GM19395 (cell line): Measurements from ENCODE around the gene INKA2.

ENCODE experiments used
- ATAC-seq: cut with Tn5 transposase; IDR thresholded peaks from one replicate; pipeline ENCODE4 v1.9.1; 2021; ENCODE audit warnings: mild to moderate bottlenecking, moderate library complexity; ENCODE audit not compliant: unreplicated experiment

The INKA2 gene

DNA sequence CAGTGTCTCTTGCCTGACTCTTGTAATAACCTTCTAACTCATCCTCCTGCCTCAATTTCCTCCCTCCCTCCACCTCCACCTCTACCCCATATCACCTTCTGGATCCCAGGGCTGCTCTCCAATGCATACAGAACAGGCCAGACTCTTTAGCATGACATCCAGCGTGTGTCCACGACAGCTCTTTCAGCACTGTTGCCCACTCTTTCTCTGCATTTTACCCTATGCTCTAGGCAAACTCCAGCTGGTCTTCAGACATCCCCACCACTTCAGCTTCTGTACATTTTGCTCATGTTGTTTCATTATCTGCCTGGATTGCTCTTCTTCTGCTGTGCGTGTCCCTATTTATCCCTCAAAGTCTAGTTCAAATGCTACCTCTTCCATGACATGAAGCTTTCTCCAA is 4.8 kb downstream of the INKA2 start:
- ATAC-seq: no peak

DNA sequence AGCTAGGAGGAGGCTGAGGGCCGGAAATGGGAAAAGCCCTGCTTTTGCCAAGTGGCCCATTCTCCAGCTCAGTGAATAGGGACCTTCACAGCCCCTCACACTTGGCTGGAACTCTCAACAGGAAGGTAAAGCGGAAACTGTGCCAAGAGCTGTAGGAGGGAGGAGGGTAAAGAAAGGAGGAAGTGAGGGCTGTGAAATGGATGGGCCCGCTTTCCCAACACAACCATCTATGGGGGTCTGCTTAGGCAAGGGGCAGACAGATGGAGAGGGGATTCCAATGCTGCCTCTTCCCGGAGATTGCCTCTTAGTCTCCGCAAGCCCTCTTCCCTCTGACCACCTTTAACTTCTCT is 5.2 kb downstream of the INKA2 start:
- ATAC-seq: no peak

DNA sequence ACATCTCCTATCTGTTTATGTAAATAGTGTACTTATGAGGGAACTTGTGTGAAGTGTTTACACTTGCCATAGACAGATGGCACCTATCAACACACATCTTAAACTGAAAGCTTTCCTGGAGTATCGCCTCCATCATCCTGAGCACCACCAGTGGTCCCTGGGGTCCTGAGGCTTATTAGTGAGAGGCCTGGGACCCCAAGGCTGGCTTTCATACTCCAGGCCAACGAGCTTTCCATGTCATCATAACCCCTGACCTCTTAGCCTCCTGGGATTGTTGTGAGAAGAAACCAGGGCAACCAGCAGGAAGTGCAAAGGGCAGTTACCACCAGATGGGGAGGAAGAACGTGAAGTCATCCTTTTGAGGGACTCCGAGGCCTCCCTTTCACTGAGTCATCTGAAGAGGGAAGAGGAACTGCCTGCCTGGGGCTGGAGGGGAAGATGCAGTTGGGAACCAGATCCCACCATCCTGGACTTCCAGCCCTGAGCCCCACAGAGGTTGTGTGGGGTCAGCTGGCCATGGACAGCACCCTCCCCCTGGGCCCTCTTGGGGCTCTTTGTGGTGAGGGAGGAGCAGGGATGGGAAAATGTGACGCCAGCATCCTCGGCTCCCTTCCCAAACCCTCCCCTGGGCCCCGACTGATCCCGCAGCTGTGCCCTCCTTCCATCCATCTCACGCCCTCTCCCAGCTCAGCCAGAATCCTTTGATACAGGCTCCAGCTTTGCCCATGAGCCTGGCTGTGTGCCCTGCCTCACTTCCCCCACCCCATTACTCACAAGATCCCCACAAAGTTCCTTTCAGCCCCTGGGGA is 5.8 kb downstream of the INKA2 start:
- no peak for ATAC-seq

DNA sequence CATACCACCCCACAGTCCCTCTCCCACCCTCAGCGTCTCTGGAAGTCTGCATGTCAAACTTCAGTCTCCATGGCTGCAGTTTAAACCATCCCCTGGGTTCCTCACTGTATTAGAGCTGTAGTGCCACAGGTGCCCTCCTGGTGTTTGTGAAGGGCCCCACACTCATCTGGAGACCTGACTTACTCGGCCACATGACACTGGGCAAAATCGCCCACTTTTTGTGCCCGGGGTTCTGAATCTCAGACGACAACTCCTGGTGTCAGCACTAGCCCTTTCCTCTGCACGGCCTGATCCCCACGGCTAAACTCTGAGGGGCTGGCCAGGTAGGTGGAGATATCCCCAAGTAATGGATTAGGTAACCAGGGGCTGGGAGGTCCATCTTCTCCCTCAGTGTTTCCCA is 6.5 kb downstream of the INKA2 start:
- no peak for ATAC-seq

DNA sequence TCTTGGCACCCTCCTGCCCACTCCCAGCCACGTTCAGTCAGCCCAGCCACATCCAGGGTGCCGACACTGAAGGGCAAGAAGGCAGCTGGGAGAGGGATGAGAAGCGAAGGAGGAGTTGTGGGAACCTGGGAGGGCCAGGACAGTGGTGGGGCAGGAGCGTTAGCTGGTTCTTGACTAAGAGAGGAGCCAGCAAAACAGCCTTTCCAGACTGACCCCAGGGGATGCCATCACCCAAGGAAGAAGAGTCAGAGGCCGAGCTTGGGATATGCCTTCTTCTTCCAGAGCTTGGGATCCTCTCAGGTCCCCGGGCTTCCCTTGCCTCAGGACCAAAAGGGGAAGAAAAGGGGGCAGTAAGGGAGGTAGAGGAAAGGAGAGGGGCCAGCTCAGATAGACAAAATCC is 7.2 kb downstream of the INKA2 start:
- no peak for ATAC-seq

DNA sequence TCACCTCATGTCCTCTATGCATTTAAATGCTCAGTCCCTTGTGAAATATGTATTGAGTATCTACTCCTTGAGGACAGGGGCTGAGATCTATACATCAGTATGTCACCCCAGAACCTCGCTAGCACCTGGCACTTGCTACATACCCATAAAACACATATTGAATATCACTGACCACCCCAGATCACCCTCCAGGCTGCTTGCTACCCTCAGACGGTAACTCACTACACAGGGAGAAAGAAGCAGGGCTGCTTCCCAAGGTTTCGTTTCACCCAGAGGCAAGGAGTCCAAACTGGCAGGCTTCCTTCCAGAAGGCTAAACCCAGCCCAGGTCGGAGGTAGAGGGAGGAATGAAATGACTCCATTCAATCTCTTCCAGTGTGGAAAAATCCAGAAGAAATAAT is 8.5 kb downstream of the INKA2 start:
- no peak for ATAC-seq

DNA sequence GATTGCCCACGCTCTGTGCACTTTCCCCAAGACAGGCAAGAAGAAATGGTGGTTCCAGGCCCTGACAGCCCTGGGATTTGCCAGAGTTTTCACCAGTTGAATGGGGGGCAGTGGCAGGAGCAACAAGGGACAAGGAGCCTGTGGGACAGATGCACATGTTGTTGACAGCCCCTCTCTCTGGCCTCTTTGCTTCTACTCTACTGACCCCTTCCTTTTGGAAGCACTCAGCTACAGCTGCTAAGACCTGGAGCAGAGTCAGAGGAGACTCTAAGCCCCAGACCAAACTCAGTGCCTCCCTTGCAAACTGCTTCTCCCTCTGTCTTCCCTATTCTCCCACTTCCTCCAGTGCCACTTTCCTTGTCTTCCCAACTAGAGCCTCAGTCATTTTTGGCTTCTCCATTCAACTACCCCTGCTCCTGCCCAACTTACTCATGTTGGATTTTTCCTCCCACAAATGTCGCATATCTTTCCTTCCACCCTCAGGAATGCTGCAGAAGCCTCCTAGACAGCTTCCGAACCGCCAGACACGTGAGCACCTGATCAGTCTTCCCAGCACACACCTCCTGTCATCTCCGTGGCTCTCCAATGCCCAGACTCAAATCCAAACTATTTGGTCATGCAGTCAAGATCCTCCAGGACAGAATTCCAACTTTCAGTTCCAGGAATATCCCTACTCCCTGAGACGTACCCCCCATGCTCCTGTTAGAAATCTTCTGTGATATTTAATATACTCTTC is 9.1 kb downstream of the INKA2 start:
- no peak for ATAC-seq

DNA sequence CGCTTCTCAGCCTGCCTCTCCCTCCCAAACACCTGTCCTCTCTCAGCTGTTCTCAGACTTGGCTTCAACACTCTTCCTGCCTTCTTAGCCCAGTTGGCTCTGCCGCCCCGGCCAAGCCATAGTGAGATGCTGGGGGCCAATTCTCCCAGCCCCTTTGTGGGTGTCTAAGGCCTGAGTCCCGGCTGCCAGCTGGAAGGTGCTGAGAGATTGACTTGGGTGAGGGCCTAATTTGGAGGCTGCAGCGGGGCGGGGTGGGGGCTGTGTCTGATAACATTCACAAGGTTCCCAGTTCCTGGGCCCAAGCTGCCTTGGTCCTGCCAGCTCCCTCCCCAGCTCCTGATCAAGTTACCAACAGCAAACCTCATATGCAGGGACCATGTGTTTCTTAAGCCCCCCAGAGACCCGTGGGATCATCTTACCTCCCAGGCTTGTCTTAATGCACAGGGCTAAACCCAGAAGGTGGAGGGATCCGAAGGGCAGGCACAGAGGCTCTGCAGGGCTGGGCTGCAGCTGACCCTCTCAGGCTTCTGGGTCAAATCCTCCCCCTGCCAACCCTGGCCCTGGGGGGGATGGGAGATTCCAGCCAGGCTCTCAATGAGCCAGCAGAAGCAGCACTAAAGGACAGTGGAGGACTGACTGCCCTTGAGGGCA is 9.8 kb downstream of the INKA2 start:
- no peak for ATAC-seq

DNA sequence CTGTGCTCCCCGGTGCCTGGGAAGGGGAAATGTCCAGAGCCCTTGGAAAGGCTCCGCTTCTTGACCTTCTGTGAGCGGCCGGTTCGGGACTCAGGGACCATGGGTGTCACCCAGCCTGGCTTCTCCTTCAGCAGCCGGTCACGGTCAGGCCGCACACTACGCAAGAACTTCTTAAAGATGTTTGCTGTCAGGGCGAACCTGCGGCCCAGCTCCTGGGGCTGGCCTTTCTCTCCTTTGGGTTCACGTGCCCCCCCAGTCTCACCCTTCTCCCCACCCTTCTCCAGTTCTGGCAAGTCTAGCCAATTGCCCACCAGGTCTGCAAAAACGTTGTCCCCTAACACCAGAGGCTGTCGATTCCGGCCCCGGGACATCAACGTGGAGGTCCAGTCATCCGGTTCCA is 12.1 kb downstream of the INKA2 start:
- no peak for ATAC-seq

DNA sequence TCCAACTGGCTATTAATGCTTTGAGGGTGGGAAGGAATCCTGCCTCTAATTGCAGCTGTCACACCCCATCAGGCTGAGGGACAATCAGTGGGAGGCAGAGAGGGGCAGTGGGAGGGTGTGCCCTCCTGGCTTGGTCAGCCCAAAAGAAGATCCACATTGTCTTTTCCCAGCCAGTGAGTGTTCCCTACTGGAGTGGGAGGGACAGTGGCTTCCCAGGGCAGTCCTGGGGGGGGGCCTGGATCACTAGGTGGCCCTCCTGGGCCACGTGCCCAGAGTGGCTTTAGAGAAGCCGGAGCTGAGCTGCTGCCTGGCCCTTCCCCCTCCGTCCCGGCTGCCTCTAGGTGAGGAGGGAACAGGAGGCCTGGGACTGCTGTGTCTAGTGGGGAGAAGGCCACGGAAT is 14.0 kb downstream of the INKA2 start:
- ATAC-seq: no peak

DNA sequence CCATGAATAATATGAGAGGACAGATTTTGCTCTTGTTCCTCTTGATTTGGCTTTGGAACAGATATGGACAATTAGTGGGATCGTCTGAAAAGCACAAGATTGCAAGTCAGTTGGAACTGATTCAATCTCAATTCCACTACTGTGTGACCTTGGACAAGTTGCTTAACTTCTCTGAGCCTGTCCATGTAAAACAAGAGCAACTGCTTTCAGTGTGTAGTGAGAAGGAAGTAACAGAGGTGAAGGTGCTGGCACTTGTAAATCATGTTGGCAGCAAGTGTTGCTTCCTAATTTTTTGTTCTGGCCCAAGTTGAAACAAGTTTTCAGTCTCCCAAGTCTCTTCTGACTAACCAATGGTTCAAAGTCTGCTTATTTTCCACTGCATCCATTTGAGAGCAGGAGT is 15.3 kb downstream of the INKA2 start:
- ATAC-seq: no peak

DNA sequence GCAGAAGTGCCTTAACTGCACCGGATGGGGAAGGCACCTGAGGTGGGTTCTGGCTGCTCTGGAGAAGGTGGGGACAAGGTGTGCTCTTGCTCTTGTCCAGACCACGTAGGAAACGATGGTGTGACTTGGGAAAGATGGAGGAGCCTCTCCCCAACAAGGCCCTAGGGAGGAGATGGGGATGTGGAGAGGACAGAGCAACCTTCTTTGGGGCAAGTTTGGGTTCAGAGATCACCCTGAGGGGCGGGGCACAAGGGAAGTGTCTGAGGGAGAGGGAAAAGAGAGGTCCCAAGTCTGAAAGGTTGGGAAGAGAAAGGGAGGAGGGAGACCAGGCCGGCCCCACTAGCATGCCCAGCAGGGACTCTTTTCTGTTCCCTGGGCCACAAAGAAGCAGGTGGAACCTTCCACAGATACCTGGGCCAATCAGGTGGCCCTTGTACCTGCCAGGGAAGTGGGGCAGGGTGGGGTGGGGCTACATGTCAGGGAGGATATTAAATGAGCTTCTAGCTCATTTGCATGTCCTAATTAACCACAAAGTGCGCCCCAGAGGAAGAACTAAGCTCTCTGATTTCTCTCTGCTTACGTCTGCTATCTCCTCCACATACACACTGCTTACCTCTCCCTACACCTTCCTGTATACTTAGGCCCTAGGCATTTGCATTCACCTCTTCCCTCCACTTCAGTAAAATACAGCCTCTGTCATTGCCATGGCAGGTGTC is 15.9 kb downstream of the INKA2 start:
- ATAC-seq: no peak

DNA sequence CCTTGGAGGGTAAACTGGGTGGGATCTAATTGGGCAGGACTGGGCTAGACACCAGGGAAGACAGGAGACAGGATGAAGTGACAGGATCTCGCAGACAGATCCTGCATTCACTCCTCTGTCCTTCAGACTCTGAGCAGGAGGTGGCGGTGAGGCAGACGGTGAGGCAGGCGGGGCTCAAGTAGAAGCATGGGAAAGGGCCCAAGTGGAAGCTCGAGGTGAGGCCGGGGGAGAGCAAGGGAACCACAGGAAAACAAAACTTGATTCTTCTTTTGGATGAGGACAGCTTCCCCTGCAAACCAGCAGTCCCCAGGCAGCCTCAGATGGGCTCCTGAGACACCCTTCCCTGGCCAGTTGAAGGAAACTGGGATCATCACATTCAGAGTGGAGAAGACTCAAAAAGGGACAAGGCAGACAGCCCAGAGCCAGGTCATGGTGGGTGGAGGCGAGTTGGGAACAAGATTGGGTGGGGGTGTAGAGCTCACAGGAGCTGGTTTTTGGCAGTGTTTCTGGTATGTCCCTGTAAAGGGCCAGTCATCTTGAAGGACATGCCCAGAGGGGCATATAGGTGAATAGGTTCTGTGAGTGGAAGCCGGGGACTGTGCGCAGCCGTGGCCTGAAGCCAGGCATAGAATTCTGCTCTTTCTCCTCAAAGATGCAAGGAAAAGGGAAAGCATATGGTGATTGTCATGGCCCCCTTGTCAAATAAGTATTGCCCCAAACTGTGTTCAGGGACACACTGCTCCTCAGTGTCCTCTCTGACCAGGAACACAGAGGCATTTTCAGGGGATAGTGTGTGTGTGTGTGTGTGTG is 18.0 kb downstream of the INKA2 start:
- no peak for ATAC-seq

DNA sequence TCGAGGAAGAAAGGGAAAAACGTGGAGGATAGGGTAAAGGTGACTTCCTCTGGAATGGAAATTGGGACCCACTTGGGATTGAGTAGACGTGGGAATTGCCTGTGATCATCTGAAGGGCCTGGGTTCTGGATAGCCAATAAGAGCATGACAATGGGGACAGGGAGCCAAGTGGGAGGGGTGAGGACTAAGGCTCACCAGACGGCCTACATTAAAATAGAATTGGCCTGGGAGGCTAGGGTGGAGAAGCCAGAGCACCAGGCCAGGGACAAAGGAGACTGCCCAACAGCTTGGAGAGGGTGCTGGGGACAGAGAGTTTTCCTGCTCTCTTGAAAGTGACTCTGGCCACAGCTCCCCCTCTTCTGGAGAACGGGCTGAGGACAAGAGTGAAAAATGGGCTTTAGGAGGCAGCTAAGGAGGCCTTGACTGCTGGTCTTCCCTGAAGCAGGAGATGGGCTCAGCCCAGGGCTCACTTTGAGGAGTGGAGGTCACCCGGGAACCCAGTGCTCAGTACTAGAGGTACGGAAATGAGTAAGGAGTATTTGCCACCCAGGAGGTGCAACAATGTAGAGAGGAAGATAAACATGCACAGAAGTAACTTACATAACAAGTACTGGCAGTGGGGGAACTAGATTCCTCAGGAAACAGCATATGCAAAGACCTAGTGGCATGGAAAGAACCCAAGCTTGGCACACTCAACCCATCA is 18.8 kb downstream of the INKA2 start:
- no peak for ATAC-seq

DNA sequence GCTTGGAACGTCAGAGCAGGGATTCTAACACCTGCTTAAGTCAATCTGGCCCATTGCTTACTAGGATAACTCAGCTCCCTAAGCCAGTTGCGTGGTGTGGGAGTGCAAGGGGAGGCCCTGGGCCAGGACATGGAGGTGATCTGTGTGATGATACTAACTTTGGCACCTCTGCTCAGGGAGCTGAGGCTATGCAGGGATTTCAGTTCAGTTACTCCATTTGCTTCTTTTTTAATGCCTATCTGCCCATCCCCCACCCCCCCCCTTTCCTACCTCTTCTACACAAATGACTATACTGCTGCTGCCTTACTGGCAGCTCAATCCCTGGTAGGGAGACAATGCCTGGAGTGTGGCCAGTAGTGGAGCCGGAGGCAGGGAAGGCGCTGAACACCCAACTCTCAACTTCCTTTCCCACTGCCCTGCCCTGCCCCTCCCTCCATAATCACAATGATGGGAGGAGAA is 19.5 kb downstream of the INKA2 start:
- ATAC-seq: no peak

DNA sequence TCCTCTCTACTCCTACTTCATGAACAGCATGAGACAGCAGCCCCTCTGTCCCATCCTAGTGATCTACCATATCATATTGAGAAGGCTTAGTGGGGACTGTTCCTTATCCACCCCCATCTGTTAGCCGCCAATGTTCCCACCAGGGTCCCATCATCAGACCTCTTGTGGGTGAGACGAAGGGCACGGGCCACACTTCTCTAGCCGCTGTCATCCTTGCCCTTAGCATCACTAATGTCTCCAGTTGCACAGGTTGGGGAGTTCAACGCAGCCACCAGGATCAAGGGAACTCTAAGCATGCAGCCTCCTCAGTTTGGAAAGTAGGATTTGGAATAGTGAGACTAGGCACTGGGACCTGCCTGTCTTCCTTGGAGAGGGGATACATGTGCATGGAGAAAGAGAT is 20.1 kb downstream of the INKA2 start:
- ATAC-seq: no peak

DNA sequence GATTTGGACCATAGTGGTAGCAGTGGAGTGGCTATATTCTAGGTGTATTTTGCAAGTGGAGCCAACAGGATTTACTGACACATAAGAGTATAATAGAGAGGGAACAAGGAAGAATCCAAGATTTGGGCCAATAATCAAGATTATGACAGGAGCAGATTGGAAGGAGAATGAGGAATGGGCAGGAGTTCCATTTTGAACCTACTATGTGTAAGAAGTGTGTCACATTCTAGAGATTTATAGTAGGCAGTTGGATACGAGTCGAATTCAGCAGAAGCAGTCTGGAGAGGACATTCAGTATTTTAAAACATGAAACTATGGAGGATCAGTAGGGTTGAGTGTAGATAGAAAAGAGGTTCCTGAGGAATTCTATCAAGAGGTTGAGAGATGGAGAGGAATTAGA is 21.7 kb downstream of the INKA2 start:
- no peak for ATAC-seq

DNA sequence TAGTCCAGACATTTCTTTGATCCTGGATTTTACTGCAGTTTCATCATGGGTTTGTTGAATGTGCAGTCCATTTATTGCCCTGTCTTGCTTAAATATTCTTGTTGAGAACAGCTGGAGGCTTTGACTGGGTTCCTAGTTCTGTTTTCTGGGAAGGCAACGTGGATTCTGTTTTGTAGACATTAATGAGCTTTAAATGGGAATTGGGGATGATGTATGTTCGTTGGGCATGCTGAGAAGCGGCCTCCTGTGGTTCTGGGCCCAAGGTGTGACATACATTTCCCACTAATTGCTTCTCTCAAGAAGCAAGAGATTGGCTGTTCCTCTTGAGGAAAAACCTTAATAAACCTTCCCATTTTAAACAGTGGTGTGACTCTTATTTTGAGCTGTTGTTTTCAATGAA is 22.9 kb downstream of the INKA2 start:
- no peak for ATAC-seq

DNA sequence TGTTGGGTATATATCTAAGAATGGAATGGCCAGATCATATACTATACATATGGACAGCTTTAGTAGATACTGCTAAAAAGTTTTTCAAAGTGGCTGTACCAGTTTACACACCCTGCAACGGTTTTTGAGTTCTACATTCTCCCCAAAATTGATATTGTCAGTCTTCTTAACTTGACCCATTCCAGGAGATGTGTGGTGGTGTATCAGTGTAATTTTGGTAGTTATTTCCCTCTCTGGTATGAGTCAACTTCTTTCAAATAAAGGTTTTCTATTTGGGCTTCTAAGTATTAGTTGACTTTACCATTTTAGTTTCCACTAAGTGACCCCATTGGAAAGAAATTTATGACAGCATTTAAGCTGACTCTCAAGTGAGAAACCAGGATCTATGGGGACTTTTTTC is 29.2 kb downstream of the INKA2 start:
- no peak for ATAC-seq

DNA sequence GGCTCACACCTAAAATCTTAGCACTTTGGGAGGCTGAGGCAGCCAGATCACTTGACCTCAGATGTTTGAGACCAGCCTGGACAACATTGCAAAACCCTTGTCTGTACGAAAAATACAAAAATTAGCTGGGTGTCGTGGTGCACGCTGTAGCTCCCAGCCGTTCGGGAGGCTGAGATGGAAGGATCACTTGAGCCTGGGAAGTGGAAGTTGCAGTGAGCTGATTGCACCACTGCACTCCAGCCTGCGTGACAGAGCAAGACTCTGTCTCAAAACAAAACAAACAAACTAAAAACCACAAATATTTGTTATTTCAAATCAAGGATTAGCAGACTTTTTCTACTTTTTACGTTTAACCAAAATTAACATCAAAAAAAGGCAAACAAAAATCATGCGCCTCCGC is 31.3 kb downstream of the INKA2 start:
- no peak for ATAC-seq
